Loucy (cell line): ENCODE measurements around the gene CIRBP.

Source experiments
- EZH2phosphoT487 ChIP-seq: fragments of 200-600 bp; IDR thresholded peaks from 2 replicates; pipeline ENCODE4 v1.6.1; 2018; ENCODE audit warnings: antibody characterized with exemption, mild to moderate bottlenecking, moderate library complexity, borderline replicate concordance
- TF ChIP-seq, protein P1 (sequence below): fragments of 200-600 bp; sonication (generic); conservative IDR thresholded peaks from 2 replicates; pipeline ENCODE4 v1.5.1; 2014; ENCODE audit warnings: mild to moderate bottlenecking, antibody characterized with exemption, low read length

DNA sequence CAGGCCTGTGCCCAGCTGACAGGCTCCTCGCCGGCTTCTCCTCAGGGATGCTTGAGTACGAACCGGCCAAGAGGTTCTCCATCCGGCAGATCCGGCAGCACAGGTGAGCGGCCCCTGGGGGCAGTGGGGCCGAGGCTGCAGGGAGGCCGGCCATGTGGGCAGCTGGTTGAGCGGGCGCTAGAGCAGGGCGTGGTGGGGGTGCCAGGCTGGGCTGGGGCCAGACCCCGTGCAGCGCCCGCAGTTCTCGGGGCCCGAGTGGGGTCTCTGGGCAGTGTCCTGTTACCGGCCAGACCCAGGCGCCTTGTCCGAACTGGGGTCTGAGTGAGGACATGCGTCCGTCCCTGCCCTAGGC is 47.3 kb upstream of the CIRBP start:
- TF ChIP-seq, protein P1, sequence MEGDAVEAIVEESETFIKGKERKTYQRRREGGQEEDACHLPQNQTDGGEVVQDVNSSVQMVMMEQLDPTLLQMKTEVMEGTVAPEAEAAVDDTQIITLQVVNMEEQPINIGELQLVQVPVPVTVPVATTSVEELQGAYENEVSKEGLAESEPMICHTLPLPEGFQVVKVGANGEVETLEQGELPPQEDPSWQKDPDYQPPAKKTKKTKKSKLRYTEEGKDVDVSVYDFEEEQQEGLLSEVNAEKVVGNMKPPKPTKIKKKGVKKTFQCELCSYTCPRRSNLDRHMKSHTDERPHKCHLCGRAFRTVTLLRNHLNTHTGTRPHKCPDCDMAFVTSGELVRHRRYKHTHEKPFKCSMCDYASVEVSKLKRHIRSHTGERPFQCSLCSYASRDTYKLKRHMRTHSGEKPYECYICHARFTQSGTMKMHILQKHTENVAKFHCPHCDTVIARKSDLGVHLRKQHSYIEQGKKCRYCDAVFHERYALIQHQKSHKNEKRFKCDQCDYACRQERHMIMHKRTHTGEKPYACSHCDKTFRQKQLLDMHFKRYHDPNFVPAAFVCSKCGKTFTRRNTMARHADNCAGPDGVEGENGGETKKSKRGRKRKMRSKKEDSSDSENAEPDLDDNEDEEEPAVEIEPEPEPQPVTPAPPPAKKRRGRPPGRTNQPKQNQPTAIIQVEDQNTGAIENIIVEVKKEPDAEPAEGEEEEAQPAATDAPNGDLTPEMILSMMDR = no peak
- TF ChIP-seq EZH2phosphoT487 = no peak
